ENCODE measurements around the gene GLI3. TPM values are rescaled to one million over a fixed set of nuclear protein-coding genes. Genes with fewer than 3 reads are reported as not detected.

GLI3 gene
- total RNA-seq, 2 donors from 2014 or later, result 9.2 to 14.7 TPM

DNA sequence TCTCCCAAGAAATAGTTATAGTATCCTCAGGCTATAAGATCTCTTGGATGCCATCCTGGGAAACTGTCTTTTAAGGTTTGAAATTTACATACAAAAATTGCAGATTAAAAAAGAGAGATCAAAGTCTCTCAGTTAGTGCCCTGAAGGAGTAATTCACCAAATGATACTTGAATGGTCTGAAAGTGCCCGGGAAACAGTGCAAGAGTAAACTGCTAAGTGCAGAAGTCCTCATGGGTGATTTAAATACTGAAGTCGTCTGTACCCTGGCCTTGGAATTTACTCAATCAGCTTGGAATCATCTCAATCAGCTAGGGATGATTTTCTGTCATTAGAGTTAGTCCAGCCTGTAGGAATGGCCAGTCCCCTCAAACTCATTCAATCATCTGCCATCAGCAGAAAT, 155.3 kb downstream of the GLI3 start:
- DNase-seq (ENCODE audit: low spot score), result no peak
- 33% methylated on average over 2 of the region's 2 CpGs for WGBS

DNA sequence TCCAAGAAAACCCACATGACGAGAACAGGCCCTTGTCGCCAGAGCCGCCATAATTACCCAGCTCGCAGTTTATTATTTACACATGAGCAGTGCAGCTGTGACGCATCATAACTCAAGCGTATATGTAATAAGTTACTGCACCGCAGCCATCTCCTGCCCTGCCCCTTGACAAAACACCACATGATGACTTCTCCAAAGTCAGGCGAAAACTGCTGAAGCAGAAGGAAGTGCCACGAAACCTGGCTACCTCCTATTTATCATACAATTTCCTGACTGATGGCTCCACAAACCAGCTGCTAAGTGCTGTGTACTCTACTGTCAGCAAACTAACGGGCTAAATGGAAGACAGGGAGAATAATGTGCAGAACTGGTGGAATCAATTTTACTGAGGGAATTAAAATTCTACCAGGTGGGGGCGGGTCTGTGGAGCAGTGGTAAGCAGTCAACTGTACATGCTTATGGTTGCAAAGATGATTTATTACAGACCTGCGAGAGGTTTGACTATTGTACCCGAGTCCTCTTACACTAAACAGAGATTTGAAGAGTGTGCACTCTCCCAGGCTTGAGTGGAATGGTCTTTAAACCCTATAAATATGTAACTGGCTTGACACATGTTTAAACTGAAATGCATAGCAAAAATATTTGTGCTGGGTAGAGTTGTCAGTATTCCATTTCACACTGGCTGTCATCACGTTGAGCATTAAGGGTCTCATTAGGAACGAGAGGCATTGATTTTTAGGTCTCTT, 156.0 kb downstream of the GLI3 start:
- no peaks in the 10 kb centered on the region for H3K36me3 ChIP-seq
- DNase-seq (ENCODE audit: low spot score), result no peak
- H3K27ac ChIP-seq, result no peak overlapping the region
- no peak for TF ChIP-seq POLR2A (IDR thresholded peaks at IDR 0.05)
- TF ChIP-seq, protein P1, sequence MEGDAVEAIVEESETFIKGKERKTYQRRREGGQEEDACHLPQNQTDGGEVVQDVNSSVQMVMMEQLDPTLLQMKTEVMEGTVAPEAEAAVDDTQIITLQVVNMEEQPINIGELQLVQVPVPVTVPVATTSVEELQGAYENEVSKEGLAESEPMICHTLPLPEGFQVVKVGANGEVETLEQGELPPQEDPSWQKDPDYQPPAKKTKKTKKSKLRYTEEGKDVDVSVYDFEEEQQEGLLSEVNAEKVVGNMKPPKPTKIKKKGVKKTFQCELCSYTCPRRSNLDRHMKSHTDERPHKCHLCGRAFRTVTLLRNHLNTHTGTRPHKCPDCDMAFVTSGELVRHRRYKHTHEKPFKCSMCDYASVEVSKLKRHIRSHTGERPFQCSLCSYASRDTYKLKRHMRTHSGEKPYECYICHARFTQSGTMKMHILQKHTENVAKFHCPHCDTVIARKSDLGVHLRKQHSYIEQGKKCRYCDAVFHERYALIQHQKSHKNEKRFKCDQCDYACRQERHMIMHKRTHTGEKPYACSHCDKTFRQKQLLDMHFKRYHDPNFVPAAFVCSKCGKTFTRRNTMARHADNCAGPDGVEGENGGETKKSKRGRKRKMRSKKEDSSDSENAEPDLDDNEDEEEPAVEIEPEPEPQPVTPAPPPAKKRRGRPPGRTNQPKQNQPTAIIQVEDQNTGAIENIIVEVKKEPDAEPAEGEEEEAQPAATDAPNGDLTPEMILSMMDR (IDR thresholded peaks at IDR 0.05), result no peak
- TF ChIP-seq POLR2AphosphoS5 (IDR thresholded peaks at IDR 0.05), result no peak
- H3K9me3 ChIP-seq, result no peaks in the 10 kb centered on the region
- intact Hi-C loops (cut with DNase I), result no loop called here
- H3K4me1 ChIP-seq (replicated peaks), result no peaks in the 10 kb centered on the region
- WGBS, result 59% methylated on average over 15 of the region's 15 CpGs
- no peaks in the 10 kb centered on the region for H3K27me3 ChIP-seq (replicated peaks; ENCODE audit: insufficient read depth)
- H3K4me3 ChIP-seq, result no peak overlapping the region

More for the DNA sequence above, 155.3 kb downstream of the GLI3 start:
- intact Hi-C loops (cut with DNase I), result no loop called here
- H3K4me3 ChIP-seq, result no peak overlapping the region
- no peak overlapping the region for H3K27ac ChIP-seq
- H3K4me1 ChIP-seq (replicated peaks), result no peaks in the 10 kb centered on the region
- no peaks in the 10 kb centered on the region for H3K9me3 ChIP-seq
- no peaks in the 10 kb centered on the region for H3K27me3 ChIP-seq (replicated peaks; ENCODE audit: insufficient read depth)
- TF ChIP-seq POLR2AphosphoS5 (IDR thresholded peaks at IDR 0.05), result no peak
- TF ChIP-seq, protein P1 (IDR thresholded peaks at IDR 0.05), result no peak
- TF ChIP-seq POLR2A (IDR thresholded peaks at IDR 0.05), result no peak
- H3K36me3 ChIP-seq, result no peaks in the 10 kb centered on the region

DNA sequence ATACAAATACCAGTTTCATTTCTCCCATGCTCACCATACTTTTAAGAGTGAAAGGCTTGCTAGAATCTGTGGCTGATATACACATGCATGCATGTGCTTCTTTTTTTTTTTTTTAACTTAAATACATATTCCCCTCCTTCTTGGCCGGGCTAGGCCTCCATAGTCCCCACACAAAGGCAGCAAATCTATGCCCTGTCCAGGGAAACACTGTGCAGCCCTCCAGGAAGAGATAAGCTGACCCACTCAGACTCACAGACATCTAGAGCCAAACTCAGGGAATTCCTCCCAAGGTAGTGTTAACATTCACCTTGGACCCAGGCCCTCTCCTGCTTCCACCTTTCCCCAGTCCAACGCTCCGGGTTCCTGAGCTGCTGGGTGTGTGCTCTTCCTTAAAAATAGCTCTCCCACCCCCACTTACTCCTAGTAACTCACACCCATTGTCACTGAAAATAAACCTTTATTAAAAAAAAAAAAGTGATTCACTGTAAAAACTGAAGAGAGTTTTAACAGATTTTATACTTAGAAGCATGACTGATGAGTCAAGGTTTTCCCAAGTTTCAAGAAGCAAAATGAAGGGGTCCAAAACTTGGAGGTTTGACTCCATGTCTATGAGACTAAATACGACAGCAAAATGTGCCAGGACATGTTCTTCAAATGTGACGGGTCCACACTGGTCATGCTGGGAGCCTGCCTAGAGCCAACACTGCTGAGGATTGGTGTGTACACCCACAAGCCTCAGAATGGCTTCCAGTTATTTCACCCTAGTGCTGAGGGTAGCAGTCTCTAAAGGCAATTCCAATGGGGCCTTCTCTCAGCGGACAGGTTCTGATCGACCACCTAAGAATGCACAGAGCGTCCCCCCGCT, 159.5 kb downstream of the GLI3 start:
- H3K4me3 ChIP-seq, result no peak overlapping the region
- H3K9me3 ChIP-seq, result no peaks in the 10 kb centered on the region
- TF ChIP-seq POLR2AphosphoS5 (IDR thresholded peaks at IDR 0.05), result no peak
- no peak for TF ChIP-seq POLR2A (IDR thresholded peaks at IDR 0.05)
- TF ChIP-seq, protein P1 (IDR thresholded peaks at IDR 0.05), result no peak
- no peak overlapping the region for H3K27ac ChIP-seq
- intact Hi-C loops (cut with DNase I), result no loop called here
- DNase-seq (ENCODE audit: low spot score), result no peak
- H3K4me1 ChIP-seq (replicated peaks), result no peaks in the 10 kb centered on the region
- H3K36me3 ChIP-seq, result no peaks in the 10 kb centered on the region
- 88% methylated on average over 9 of the region's 9 CpGs for WGBS
- no peaks in the 10 kb centered on the region for H3K27me3 ChIP-seq (replicated peaks; ENCODE audit: insufficient read depth)

DNA sequence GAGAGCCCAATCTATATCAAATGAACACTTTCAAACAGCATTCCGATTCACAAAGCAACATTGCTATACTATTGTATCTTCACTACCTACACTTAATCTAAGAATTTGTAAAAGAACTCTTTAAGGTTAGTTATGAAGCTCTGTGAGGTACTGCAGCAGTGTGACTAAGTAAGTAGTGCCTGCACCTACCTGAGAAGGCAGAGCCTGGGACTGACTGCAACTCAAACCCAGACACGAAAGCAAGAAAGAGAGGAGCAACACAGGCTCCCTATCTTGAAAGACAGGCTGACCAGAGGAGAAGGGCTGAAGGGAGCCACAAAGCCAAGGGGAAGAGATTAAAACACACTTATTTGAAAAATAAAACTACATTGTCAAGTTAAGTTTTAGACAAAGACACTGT, 160.1 kb downstream of the GLI3 start:
- TF ChIP-seq POLR2AphosphoS5 (IDR thresholded peaks at IDR 0.05) (no peak), POLR2A (IDR thresholded peaks at IDR 0.05) (no peak)
- TF ChIP-seq, protein P1 (IDR thresholded peaks at IDR 0.05), result no peak
- no peak overlapping the region for H3K4me3 ChIP-seq
- no peaks in the 10 kb centered on the region for H3K9me3 ChIP-seq
- intact Hi-C loops (cut with DNase I), result no loop called here
- no peaks in the 10 kb centered on the region for H3K36me3 ChIP-seq
- H3K27ac ChIP-seq, result no peak overlapping the region
- DNase-seq (ENCODE audit: low spot score), result no peak
- no peaks in the 10 kb centered on the region for H3K4me1 ChIP-seq (replicated peaks)
- no peaks in the 10 kb centered on the region for H3K27me3 ChIP-seq (replicated peaks; ENCODE audit: insufficient read depth)
- 91% methylated on average over 2 of the region's 2 CpGs for WGBS
